SH-SY5Y (cell line): ENCODE data around the gene SPAG9.

Experiments used
- GATA2 ChIP-seq: IDR thresholded peaks from 2 replicates; pipeline ENCODE4 v1.6.1; 2011; ENCODE audit warnings: mild to moderate bottlenecking, low read depth, low read length
- GATA3 ChIP-seq: IDR thresholded peaks from 2 replicates; pipeline ENCODE4 v1.6.1; 2011; ENCODE audit warnings: low read depth, mild to moderate bottlenecking, low read length, moderate library complexity

- TF ChIP-seq GATA2 (no peak), GATA3 (no peak)
These were observed 12.7 kb upstream of the SPAG9 start for GRCh38 chr17:51133365-51133764.
